Bronchial epithelial cell (primary cell): ENCODE data around the gene KCTD1. TPM values are rescaled to one million over a fixed set of nuclear protein-coding genes. Genes with fewer than 3 reads are reported as not detected.

Source experiments
- DNase-seq: peaks from one replicate; pipeline ENCODE4 v3.0.0-alpha.2; 2010; ENCODE audit warnings: low read depth
- FAIRE-seq: peaks from 2 replicates; lab custom pipeline; 2011; peaks lifted over from hg19 to GRCh38; lab: Jason Lieb, UNC
- H3K27me3 ChIP-seq: 2 replicates; pipeline ENCODE4 v1.5.1; 2011; ENCODE audit warnings: low read length; ENCODE audit not compliant: control insufficient read depth, insufficient read depth
- H3K36me3 ChIP-seq: 2 replicates; pipeline ENCODE4 v1.5.1; 2011; ENCODE audit warnings: low read length; ENCODE audit not compliant: control insufficient read depth, insufficient read depth
- H3K4me3 ChIP-seq: 2 replicates; pipeline ENCODE4 v1.5.1; 2011; ENCODE audit warnings: mild to moderate bottlenecking, low read depth, low read length, control low read depth
- CTCF ChIP-seq: IDR thresholded peaks from 2 replicates; pipeline ENCODE4 v1.5.1; 2011; ENCODE audit warnings: mild to moderate bottlenecking, moderate library complexity, low read length, control low read depth, inconsistent platforms; ENCODE audit not compliant: insufficient read depth, severe bottlenecking
- total RNA-seq: library from RNA; depleted of rRNA; stranded (reverse); fragments of >200 nt; gene quantifications from 2 replicates; pipeline ENCODE4 v1.2.1, GENCODE V29; 2014

The KCTD1 gene
- total RNA-seq, 1 donor from 2014 or later = 16.6 TPM

- DNase-seq = no peak
- FAIRE-seq = no peak
- Histone ChIP-seq H3K27me3 (no peaks in the 10 kb centered on the region), H3K36me3 (no peaks in the 10 kb centered on the region), H3K4me3 (no peak overlapping the region)
- TF ChIP-seq CTCF = no peak
Observed at GRCh38 chr18:26563024-26563423, 14.7 kb upstream of the KCTD1 start.

GRCh38 chr18:26562568-26562967 lies 14.2 kb upstream of the KCTD1 start:
- FAIRE-seq = no peak
- no peak overlapping the region for H3K4me3 ChIP-seq
- TF ChIP-seq CTCF = no peak
- DNase-seq = no peak
- H3K27me3 ChIP-seq = no peaks in the 10 kb centered on the region
- no peaks in the 10 kb centered on the region for H3K36me3 ChIP-seq

GRCh38 chr18:26561769-26562168 lies 13.4 kb upstream of the KCTD1 start:
- DNase-seq (no peak), FAIRE-seq (no peak)
- no peak for TF ChIP-seq CTCF
- H3K36me3 ChIP-seq = no peaks in the 10 kb centered on the region
- no peaks in the 10 kb centered on the region for H3K27me3 ChIP-seq
- H3K4me3 ChIP-seq = no peak overlapping the region

- TF ChIP-seq CTCF = no peak
- Histone ChIP-seq H3K27me3 (no peaks in the 10 kb centered on the region), H3K4me3 (no peak overlapping the region), H3K36me3 (no peaks in the 10 kb centered on the region)
- DNase-seq = no peak
- FAIRE-seq = no peak
Observed at GRCh38 chr18:26556573-26556972, 8.2 kb upstream of the KCTD1 start.

- DNase-seq (no peak), FAIRE-seq (no peak)
- Histone ChIP-seq H3K36me3 (no peaks in the 10 kb centered on the region), H3K4me3 (no peak overlapping the region), H3K27me3 (no peaks in the 10 kb centered on the region)
- TF ChIP-seq CTCF = no peak
Observed at GRCh38 chr18:26555804-26556553, 7.6 kb upstream of the KCTD1 start.

GRCh38 chr18:26553943-26554342 lies 5.6 kb upstream of the KCTD1 start:
- TF ChIP-seq CTCF = no peak
- Histone ChIP-seq H3K36me3 (no peaks in the 10 kb centered on the region), H3K4me3 (no peak overlapping the region), H3K27me3 (no peaks in the 10 kb centered on the region)
- no peak for FAIRE-seq
- no peak for DNase-seq
